Measurements from ENCODE around the gene SOX6. TPM values are rescaled to one million over a fixed set of nuclear protein-coding genes. Genes with fewer than 3 reads are reported as not detected.

The SOX6 gene
- total RNA-seq, 1 donor from 2014 or later, result 24.9 TPM

GRCh38 chr11:16027621-16028020 lies 328.7 kb downstream of the SOX6 start:
- H3K9me3 Mint-ChIP-seq, result no peaks in the 10 kb centered on the region
- no peaks in the 10 kb centered on the region for H3K36me3 Mint-ChIP-seq
- no peak overlapping the region for H3K27ac Mint-ChIP-seq

GRCh38 chr11:16026849-16027248 lies 329.5 kb downstream of the SOX6 start:
- H3K36me3 Mint-ChIP-seq, result no peaks in the 10 kb centered on the region
- no peak overlapping the region for H3K27ac Mint-ChIP-seq
- H3K4me3 Mint-ChIP-seq, result no peak overlapping the region
- H3K27me3 Mint-ChIP-seq, result peaks cover 6% of the 10 kb centered on the region
- no peak for DNase-seq (ENCODE audit: extremely low spot score, unreplicated experiment)
- H3K9me3 Mint-ChIP-seq, result no peaks in the 10 kb centered on the region
- no peak for TF ChIP-seq CTCF (conservative IDR thresholded peaks at IDR 0.05)
- peaks cover 21% of the 10 kb centered on the region for H3K4me1 Mint-ChIP-seq (ENCODE audit: unreplicated experiment)

More at GRCh38 chr11:16027621-16028020, 328.7 kb downstream of the SOX6 start:
- H3K4me1 Mint-ChIP-seq (ENCODE audit: unreplicated experiment), result peaks cover 21% of the 10 kb centered on the region
- TF ChIP-seq CTCF (conservative IDR thresholded peaks at IDR 0.05), result no peak
- peaks cover 6% of the 10 kb centered on the region for H3K27me3 Mint-ChIP-seq
- no peak overlapping the region for H3K4me3 Mint-ChIP-seq
- DNase-seq (ENCODE audit: extremely low spot score, unreplicated experiment), result no peak

GRCh38 chr11:16018931-16019330 lies 337.4 kb downstream of the SOX6 start:
- peak; percentile 48 for TF ChIP-seq CTCF (conservative IDR thresholded peaks at IDR 0.05)
- Mint-ChIP-seq H3K9me3 (no peaks in the 10 kb centered on the region), H3K4me1 (ENCODE audit: unreplicated experiment) (peaks cover 27% of the 10 kb centered on the region), H3K4me3 (no peak overlapping the region), H3K27me3 (peaks cover 11% of the 10 kb centered on the region), H3K27ac (no peak overlapping the region), H3K36me3 (peaks cover 16% of the 10 kb centered on the region)
- no peak for DNase-seq (ENCODE audit: extremely low spot score, unreplicated experiment)

- Mint-ChIP-seq H3K27me3 (peaks cover 11% of the 10 kb centered on the region), H3K27ac (no peak overlapping the region), H3K36me3 (peaks cover 16% of the 10 kb centered on the region), H3K4me1 (ENCODE audit: unreplicated experiment) (peaks cover 41% of the 10 kb centered on the region), H3K4me3 (no peak overlapping the region), H3K9me3 (no peaks in the 10 kb centered on the region)
- no peak for TF ChIP-seq CTCF (conservative IDR thresholded peaks at IDR 0.05)
- DNase-seq (ENCODE audit: extremely low spot score, unreplicated experiment), result no peak
Observed at GRCh38 chr11:16016468-16016829, 339.9 kb downstream of the SOX6 start.

- no peaks in the 10 kb centered on the region for H3K9me3 Mint-ChIP-seq
- H3K27ac Mint-ChIP-seq, result no peak overlapping the region
- H3K36me3 Mint-ChIP-seq, result peaks cover 16% of the 10 kb centered on the region
- peaks cover 46% of the 10 kb centered on the region for H3K4me1 Mint-ChIP-seq (ENCODE audit: unreplicated experiment)
- H3K27me3 Mint-ChIP-seq, result peaks cover 11% of the 10 kb centered on the region
- no peak for DNase-seq (ENCODE audit: extremely low spot score, unreplicated experiment)
- no peak for TF ChIP-seq CTCF (conservative IDR thresholded peaks at IDR 0.05)
- H3K4me3 Mint-ChIP-seq, result no peak overlapping the region
Observed at GRCh38 chr11:16015741-16016467, 340.4 kb downstream of the SOX6 start.

Measured in type B pancreatic cell (in vitro differentiated cells).